ENCODE results near the gene NDUFB10. TPM values are rescaled to one million over a fixed set of nuclear protein-coding genes. Genes with fewer than 3 reads are reported as not detected.
A peak's percentile ranks its signal among the peaks of the same experiment; 100 is the strongest.
"Not testable (repeated sequence)": the region's sequence is repeated elsewhere in the genome, so short reads cannot be mapped to it uniquely, and the experiment has no call there.

NDUFB10 gene
- total RNA-seq, 2 donors from 2014 or later: 108 to 197 TPM

DNA sequence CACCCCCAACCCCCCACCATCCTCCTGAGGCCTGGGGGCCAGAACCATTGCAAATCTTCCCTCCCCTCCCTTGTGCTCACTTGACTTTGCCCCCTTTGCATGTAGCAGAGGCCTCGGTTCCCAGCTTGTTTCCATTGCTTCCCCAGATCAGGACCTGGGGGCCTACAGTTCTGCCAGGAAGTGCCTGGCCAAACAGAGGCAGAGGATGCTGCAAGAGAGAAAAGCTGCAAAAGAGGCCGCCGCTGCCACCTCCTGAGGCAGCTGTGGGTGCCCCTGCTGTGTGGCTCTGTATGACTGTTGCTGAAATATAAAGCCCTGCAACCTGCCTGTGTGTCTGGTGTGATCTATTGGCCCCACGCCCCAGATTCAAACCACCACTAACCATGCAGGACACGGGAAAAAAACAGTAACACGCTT lies 2.3 kb downstream of the NDUFB10 start:
- Histone ChIP-seq H3K27ac (no peak overlapping the region), H3K4me1 (ENCODE audit: control insufficient read depth in 1 of 2, low read depth in 2 of 2) (peaks cover 12 to 27% of the 10 kb centered on the region in 2 donors), H3K36me3 (peaks cover 18% of the 10 kb centered on the region), H3K27me3 (replicated peaks; ENCODE audit: insufficient read depth) (no peaks in the 10 kb centered on the region), H3K4me3 (no peak overlapping the region), H3K9me3 (no peaks in the 10 kb centered on the region)
- no peak for DNase-seq (ENCODE audit: low spot score)
- no peak for TF ChIP-seq CTCF (IDR thresholded peaks at IDR 0.05)
- no peak for ATAC-seq (ENCODE audit: insufficient number of reproducible peaks, low FRiP score, low read depth)

GRCh38 chr16:1962161-1963153 lies 3.1 kb downstream of the NDUFB10 start:
- not testable (repeated sequence) for H3K27ac ChIP-seq; H3K9me3 ChIP-seq; H3K4me3 ChIP-seq; DNase-seq (ENCODE audit: low spot score); H3K27me3 ChIP-seq (replicated peaks; ENCODE audit: insufficient read depth); ATAC-seq (ENCODE audit: insufficient number of reproducible peaks, low FRiP score, low read depth)
- H3K36me3 ChIP-seq: peaks cover 18% of the 10 kb centered on the region
- peaks cover 12 to 27% of the 10 kb centered on the region in 2 donors for H3K4me1 ChIP-seq (ENCODE audit: control insufficient read depth in 1 of 2, low read depth in 2 of 2)

GRCh38 chr16:1963806-1964505 lies 4.6 kb downstream of the NDUFB10 start:
- no peak for TF ChIP-seq CTCF (IDR thresholded peaks at IDR 0.05)
- Histone ChIP-seq H3K27ac (peak overlapping the region; percentile 96 to 97), H3K36me3 (peaks cover 18% of the 10 kb centered on the region), H3K9me3 (no peaks in the 10 kb centered on the region), H3K27me3 (replicated peaks; ENCODE audit: insufficient read depth) (no peaks in the 10 kb centered on the region), H3K4me1 (ENCODE audit: control insufficient read depth in 1 of 2, low read depth in 2 of 2) (peaks cover 12 to 24% of the 10 kb centered on the region in 2 donors), H3K4me3 (peak overlapping the region; percentile 92)
- ATAC-seq (ENCODE audit: insufficient number of reproducible peaks, low FRiP score, low read depth): peak; percentile 5
- DNase-seq (ENCODE audit: low spot score): no peak

- TF ChIP-seq CTCF (IDR thresholded peaks at IDR 0.05): no peak
- peaks cover 12 to 23% of the 10 kb centered on the region in 2 donors for H3K4me1 ChIP-seq (ENCODE audit: control insufficient read depth in 1 of 2, low read depth in 2 of 2)
- ATAC-seq (ENCODE audit: insufficient number of reproducible peaks, low FRiP score, low read depth): peak; percentile 94
These were observed 5.4 kb downstream of the NDUFB10 start, which contains the start of gene RPS2 for GRCh38 chr16:1964506-1965395. Gene RPS2, minus strand, starts transcription at chr16:1964826. Its CDS starts 201 bp downstream, at chr16:1964625.

DNA sequence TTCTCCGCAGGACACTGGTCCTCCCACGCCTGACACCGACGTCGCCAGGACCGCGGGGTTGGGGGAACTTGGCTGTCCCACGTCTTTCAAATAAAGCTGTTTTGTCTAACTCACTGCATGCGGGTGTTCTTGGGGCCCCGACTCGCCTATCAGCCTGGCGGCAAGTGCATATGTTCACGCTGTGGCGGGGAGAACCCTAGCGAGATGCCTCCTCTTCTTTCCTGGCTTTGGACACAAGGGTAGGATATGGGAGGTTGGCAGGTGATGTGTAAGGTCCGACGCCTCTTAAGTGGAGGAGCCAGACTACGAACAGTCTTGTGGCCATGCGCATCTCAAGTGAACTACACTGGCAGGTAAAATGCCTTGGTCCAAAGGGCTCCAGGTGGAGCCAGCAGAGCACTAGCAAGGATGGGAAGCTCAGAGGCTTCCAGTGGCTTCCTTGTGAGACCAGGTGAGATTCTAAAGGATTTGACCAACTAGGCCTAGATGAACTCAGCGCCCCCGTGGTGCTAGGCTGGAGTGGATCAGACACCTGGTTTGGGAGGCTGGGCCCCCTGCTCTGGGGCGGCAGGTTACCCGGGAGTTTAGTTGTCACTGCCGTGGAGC lies 6.2 kb downstream of the NDUFB10 start:
- no peak for ATAC-seq (ENCODE audit: insufficient number of reproducible peaks, low FRiP score, low read depth)

More at GRCh38 chr16:1964506-1965395, 5.4 kb downstream of the NDUFB10 start, which contains the start of gene RPS2:
- peaks cover 18% of the 10 kb centered on the region for H3K36me3 ChIP-seq
- H3K4me3 ChIP-seq: peak within 1 kb of the TSS; percentile 92
- peak within 1 kb of the TSS; percentile 96 to 97 for H3K27ac ChIP-seq
- peak; percentile 99 for DNase-seq (ENCODE audit: low spot score)
- no peaks in the 10 kb centered on the region for H3K27me3 ChIP-seq (replicated peaks; ENCODE audit: insufficient read depth)
- no peaks in the 10 kb centered on the region for H3K9me3 ChIP-seq

More for the DNA sequence above, 6.2 kb downstream of the NDUFB10 start:
- Histone ChIP-seq H3K4me1 (ENCODE audit: control insufficient read depth in 1 of 2, low read depth in 2 of 2) (peaks cover 9 to 15% of the 10 kb centered on the region in 2 donors), H3K9me3 (no peaks in the 10 kb centered on the region), H3K36me3 (peaks cover 18% of the 10 kb centered on the region), H3K27ac (peak overlapping the region; percentile 96 to 97), H3K27me3 (replicated peaks; ENCODE audit: insufficient read depth) (no peaks in the 10 kb centered on the region), H3K4me3 (peak overlapping the region; percentile 92)
- TF ChIP-seq CTCF (IDR thresholded peaks at IDR 0.05): no peak
- DNase-seq (ENCODE audit: low spot score): no peak

Data from thoracic aorta (tissue), 2 donors.